ENCODE data around the gene FGGY. TPM values are rescaled to one million over a fixed set of nuclear protein-coding genes. Genes with fewer than 3 reads are reported as not detected.

FGGY gene
- total and polyA plus RNA-seq, 2 donors (not counting 3 experiments of a cell fraction or from before 2014, with no cell fraction given) = 5.6 to 6.4 TPM

DNA sequence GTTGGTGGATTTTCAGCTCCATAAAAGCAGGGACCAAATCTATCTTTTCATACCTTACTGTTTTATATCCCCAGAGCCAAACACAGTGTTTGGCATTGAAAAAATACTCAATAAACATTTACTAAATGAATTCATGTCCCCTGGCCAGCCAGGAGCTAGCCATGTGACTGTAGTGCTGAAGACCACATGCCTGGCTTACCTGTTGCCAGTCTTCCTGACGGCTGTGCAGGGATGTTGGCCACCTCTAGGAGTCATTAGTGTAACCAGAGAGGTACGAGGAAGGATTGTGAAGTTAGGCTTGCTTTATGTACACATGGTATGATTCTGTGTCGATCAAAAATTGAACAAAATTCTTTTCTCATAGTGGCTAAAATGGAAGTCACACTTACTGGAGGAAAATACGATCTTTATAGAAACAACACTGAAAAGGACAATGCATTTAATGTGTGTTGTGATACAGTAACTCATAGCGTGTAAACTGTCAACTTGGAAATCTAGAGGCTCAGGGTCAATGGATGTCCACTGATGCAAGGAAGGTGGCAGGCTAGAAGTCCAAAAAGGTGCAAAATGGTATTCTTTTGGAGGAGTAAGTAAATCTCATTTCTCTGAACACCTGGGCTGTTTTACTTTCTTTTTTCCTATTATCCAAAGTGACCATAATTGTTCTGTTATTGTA is 60.9 kb downstream of the FGGY start:
- FAIRE-seq (no peak), DNase-seq (ENCODE audit: low read depth, low spot score) (no peak)
- Histone ChIP-seq H3K79me2 (ENCODE audit: control insufficient read depth, insufficient read depth, low read length) (no peaks in the 10 kb centered on the region), H3K4me3 (replicated peaks in 1 of 3; ENCODE audit: insufficient read depth in 1 of 3, low read depth in 1 of 3, low read length in 3 of 3) (no peak overlapping the region), H2AFZ (ENCODE audit: low read depth, low read length) (no peak overlapping the region), H3K4me2 (ENCODE audit: insufficient read depth, low read length) (no peak overlapping the region), H3K36me3 (ENCODE audit: control insufficient read depth in 2 of 2, extremely low read depth in 1 of 2, insufficient read depth in 2 of 2, low read length in 2 of 2) (no peaks in the 10 kb centered on the region), H3K9me3 (replicated peaks; ENCODE audit: control insufficient read depth, insufficient read depth, low read length) (no peaks in the 10 kb centered on the region), H3K27me3 (ENCODE audit: control insufficient read depth in 2 of 2, insufficient read depth in 2 of 2, low read length in 2 of 2) (no peaks in the 10 kb centered on the region), H3K27ac (ENCODE audit: insufficient read depth, low read depth, low read length) (no peak overlapping the region), H3K4me1 (ENCODE audit: control insufficient read depth, extremely low read depth, insufficient read depth, low read length) (no peaks in the 10 kb centered on the region), H3K9ac (replicated peaks; ENCODE audit: extremely low read depth, insufficient read depth, low read length) (no peak overlapping the region), H4K20me1 (replicated peaks; ENCODE audit: control insufficient read depth, extremely low read depth, insufficient read depth, low read length) (no peaks in the 10 kb centered on the region), H3K9me1 (replicated peaks; ENCODE audit: control insufficient read depth, extremely low read depth, insufficient read depth, low read length) (no peaks in the 10 kb centered on the region)
- TF ChIP-seq POLR2A (IDR thresholded peaks at IDR 0.05; ENCODE audit: low read depth, low read length) (no peak), MYC (IDR thresholded peaks at IDR 0.05; ENCODE audit: low read depth, low read length) (no peak), POLR2AphosphoS5 (IDR thresholded peaks at IDR 0.05; ENCODE audit: insufficient read depth, low read depth, low read length) (no peak), JUN (IDR thresholded peaks at IDR 0.05; ENCODE audit: borderline replicate concordance, insufficient read depth, insufficient read length, low read depth) (no peak), FOS (IDR thresholded peaks at IDR 0.05; ENCODE audit: borderline replicate concordance, insufficient read depth, low read length) (no peak), EZH2 (IDR thresholded peaks at IDR 0.05; ENCODE audit: borderline replicate concordance, low read depth, low read length, severe bottlenecking) (no peak), GATA2 (IDR thresholded peaks at IDR 0.05; ENCODE audit: insufficient read depth, insufficient read length, low read depth, low read length) (no peak)
- TF ChIP-seq, protein P1, sequence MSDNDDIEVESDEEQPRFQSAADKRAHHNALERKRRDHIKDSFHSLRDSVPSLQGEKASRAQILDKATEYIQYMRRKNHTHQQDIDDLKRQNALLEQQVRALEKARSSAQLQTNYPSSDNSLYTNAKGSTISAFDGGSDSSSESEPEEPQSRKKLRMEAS (IDR thresholded peaks at IDR 0.05; ENCODE audit: insufficient read depth, insufficient read length) = no peak
- TF ChIP-seq, protein P2, sequence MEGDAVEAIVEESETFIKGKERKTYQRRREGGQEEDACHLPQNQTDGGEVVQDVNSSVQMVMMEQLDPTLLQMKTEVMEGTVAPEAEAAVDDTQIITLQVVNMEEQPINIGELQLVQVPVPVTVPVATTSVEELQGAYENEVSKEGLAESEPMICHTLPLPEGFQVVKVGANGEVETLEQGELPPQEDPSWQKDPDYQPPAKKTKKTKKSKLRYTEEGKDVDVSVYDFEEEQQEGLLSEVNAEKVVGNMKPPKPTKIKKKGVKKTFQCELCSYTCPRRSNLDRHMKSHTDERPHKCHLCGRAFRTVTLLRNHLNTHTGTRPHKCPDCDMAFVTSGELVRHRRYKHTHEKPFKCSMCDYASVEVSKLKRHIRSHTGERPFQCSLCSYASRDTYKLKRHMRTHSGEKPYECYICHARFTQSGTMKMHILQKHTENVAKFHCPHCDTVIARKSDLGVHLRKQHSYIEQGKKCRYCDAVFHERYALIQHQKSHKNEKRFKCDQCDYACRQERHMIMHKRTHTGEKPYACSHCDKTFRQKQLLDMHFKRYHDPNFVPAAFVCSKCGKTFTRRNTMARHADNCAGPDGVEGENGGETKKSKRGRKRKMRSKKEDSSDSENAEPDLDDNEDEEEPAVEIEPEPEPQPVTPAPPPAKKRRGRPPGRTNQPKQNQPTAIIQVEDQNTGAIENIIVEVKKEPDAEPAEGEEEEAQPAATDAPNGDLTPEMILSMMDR (IDR thresholded peaks at IDR 0.05; ENCODE audit: extremely low read depth in 1 of 2, insufficient read depth in 1 of 2, low read depth in 1 of 2, low read length in 2 of 2) = no peak
- dilution Hi-C loops (cut with MboI; ENCODE audit: extremely low pct_ligation_motif_present, low sequenced_read_pairs) = no loop called here
- intact Hi-C loops (cut with micrococcal nuclease) = no loop called here
- CTCF ChIA-PET = no interaction called here
- POLR2A ChIA-PET = no interaction called here
- BruUV-seq (replicated peaks) = no TSS peak

Data from endothelial cell of umbilical vein (primary cell).